OCI-LY1 (cell line): Measurements from ENCODE around the gene AP2A2.

Source experiments
- H2AFZ ChIP-seq: fragments of 200-600 bp; sonication (generic), shearing (Covaris generic); 2 replicates; pipeline ENCODE4 v1.6.0; 2014; ENCODE audit warnings: antibody characterized with exemption, mild to moderate bottlenecking, low read length
- H3F3A ChIP-seq: fragments of 200-600 bp; sonication (generic), shearing (Covaris generic); 2 replicates; pipeline ENCODE4 v1.6.0; 2014; ENCODE audit warnings: mild to moderate bottlenecking, antibody characterized with exemption, low read length, moderate library complexity; ENCODE audit not compliant: insufficient read depth
- H3K27ac ChIP-seq: fragments of 200-600 bp; sonication (generic); 2 replicates; pipeline ENCODE4 v1.5.1; 2014; ENCODE audit warnings: low read length, mixed run types, mild to moderate bottlenecking, low read depth; ENCODE audit not compliant: poor library complexity, severe bottlenecking
- H3K27me3 ChIP-seq: fragments of 200-600 bp; sonication (generic); 2 replicates; pipeline ENCODE4 v1.6.0; 2014; ENCODE audit warnings: antibody characterized with exemption, mild to moderate bottlenecking, low read length, moderate library complexity; ENCODE audit not compliant: insufficient read depth
- H3K36me3 ChIP-seq: fragments of 200-600 bp; sonication (generic); 2 replicates; pipeline ENCODE4 v1.6.1; 2014; ENCODE audit warnings: mild to moderate bottlenecking, antibody characterized with exemption, low read length, moderate library complexity, mixed read lengths; ENCODE audit not compliant: insufficient read depth
- H3K4me1 ChIP-seq: fragments of 200-600 bp; sonication (generic); 2 replicates; pipeline ENCODE4 v1.5.1; 2014; ENCODE audit warnings: mild to moderate bottlenecking, low read length, moderate library complexity; ENCODE audit not compliant: insufficient read depth, severe bottlenecking
- H3K4me2 ChIP-seq: fragments of 200-600 bp; sonication (generic), shearing (Covaris generic); 2 replicates; pipeline ENCODE4 v1.6.1; 2014; ENCODE audit warnings: low read length
- H3K4me3 ChIP-seq: fragments of 200-600 bp; sonication (generic); 2 replicates; pipeline ENCODE4 v1.5.1; 2014; ENCODE audit warnings: low read length, low read depth, mild to moderate bottlenecking, mixed read lengths; ENCODE audit not compliant: poor library complexity, severe bottlenecking
- H3K79me2 ChIP-seq: fragments of 200-600 bp; shearing (Covaris generic); 2 replicates; pipeline ENCODE4 v1.6.1; 2016; ENCODE audit warnings: mixed run types, low read length, mixed read lengths; ENCODE audit not compliant: insufficient read depth
- H3K9ac ChIP-seq: fragments of 200-600 bp; sonication (generic), shearing (Covaris generic); 2 replicates; pipeline ENCODE4 v1.6.1; 2014; ENCODE audit warnings: mild to moderate bottlenecking, low read length, mixed read lengths
- H3K9me2 ChIP-seq: fragments of 200-600 bp; sonication (generic), shearing (Covaris generic); 2 replicates; pipeline ENCODE4 v1.6.1; 2014; ENCODE audit warnings: low read depth, mild to moderate bottlenecking, low read length, mixed read lengths
- H3K9me3 ChIP-seq: fragments of 200-600 bp; shearing (Covaris generic); 2 replicates; pipeline ENCODE4 v1.6.1; 2014; ENCODE audit warnings: low read length, mixed read lengths
- H4K20me1 ChIP-seq: fragments of 200-600 bp; sonication (generic), shearing (Covaris generic); 2 replicates; pipeline ENCODE4 v1.6.0; 2016; ENCODE audit warnings: mild to moderate bottlenecking, low read length; ENCODE audit not compliant: insufficient read depth
- CTCF ChIP-seq: fragments of 200-600 bp; sonication (generic), shearing (Covaris generic); IDR thresholded peaks from 2 replicates; pipeline ENCODE4 v1.5.1; 2017; ENCODE audit warnings: mild to moderate bottlenecking, antibody characterized with exemption, low read length, moderate library complexity, mixed read lengths
- EZH2 ChIP-seq: fragments of 200-600 bp; sonication (generic), shearing (Covaris generic); IDR thresholded peaks from 2 replicates; pipeline ENCODE4 v1.8.0; 2017; ENCODE audit warnings: borderline replicate concordance, mixed run types, mild to moderate bottlenecking, antibody characterized with exemption, low read length, moderate library complexity, mixed read lengths

Gene AP2A2

GRCh38 chr11:1008803-1009145 is 83.1 kb downstream of the AP2A2 start:
- TF ChIP-seq CTCF (no peak), EZH2 (no peak)
- H3K4me3 ChIP-seq, result no peak overlapping the region

GRCh38 chr11:1009371-1009770 is 83.7 kb downstream of the AP2A2 start:
- TF ChIP-seq EZH2, result no peak
- TF ChIP-seq CTCF, result no peak
- Histone ChIP-seq H2AFZ (no peak overlapping the region), H3K4me1 (no peaks in the 10 kb centered on the region), H3K27me3 (no peaks in the 10 kb centered on the region), H3K9ac (no peak overlapping the region), H3K36me3 (peaks cover 52% of the 10 kb centered on the region), H3K4me2 (no peak overlapping the region), H3K9me2 (no peaks in the 10 kb centered on the region), H3F3A (no peaks in the 10 kb centered on the region), H3K4me3 (no peak overlapping the region), H3K9me3 (no peaks in the 10 kb centered on the region), H3K27ac (no peak overlapping the region), H4K20me1 (no peaks in the 10 kb centered on the region), H3K79me2 (no peaks in the 10 kb centered on the region)

More at GRCh38 chr11:1008803-1009145, 83.1 kb downstream of the AP2A2 start:
- Histone ChIP-seq H3K4me1 (no peaks in the 10 kb centered on the region), H3K9me3 (no peaks in the 10 kb centered on the region), H3K9ac (no peak overlapping the region), H3F3A (no peaks in the 10 kb centered on the region), H4K20me1 (no peaks in the 10 kb centered on the region), H3K36me3 (peaks cover 57% of the 10 kb centered on the region), H3K9me2 (no peaks in the 10 kb centered on the region), H3K79me2 (no peaks in the 10 kb centered on the region), H3K4me2 (no peak overlapping the region), H3K27me3 (no peaks in the 10 kb centered on the region), H2AFZ (no peak overlapping the region), H3K27ac (no peak overlapping the region)

- Histone ChIP-seq H3F3A (no peaks in the 10 kb centered on the region), H3K4me2 (no peak overlapping the region), H3K9me2 (no peaks in the 10 kb centered on the region), H3K9ac (no peak overlapping the region), H2AFZ (no peak overlapping the region), H3K4me1 (no peaks in the 10 kb centered on the region), H3K9me3 (no peaks in the 10 kb centered on the region), H4K20me1 (no peaks in the 10 kb centered on the region), H3K27me3 (no peaks in the 10 kb centered on the region), H3K79me2 (no peaks in the 10 kb centered on the region), H3K4me3 (no peak overlapping the region), H3K36me3 (peaks cover 46% of the 10 kb centered on the region), H3K27ac (no peak overlapping the region)
- no peak for TF ChIP-seq CTCF
- TF ChIP-seq EZH2, result no peak
Observed at GRCh38 chr11:1009991-1010390, 84.3 kb downstream of the AP2A2 start.
